ENCODE measurements around the gene EFCAB8.
A peak's percentile ranks its signal among the peaks of the same experiment; 100 is the strongest.
"Not testable (repeated sequence)": the region's sequence is repeated elsewhere in the genome, so short reads cannot be mapped to it uniquely, and the experiment has no call there.

Gene EFCAB8

DNA sequence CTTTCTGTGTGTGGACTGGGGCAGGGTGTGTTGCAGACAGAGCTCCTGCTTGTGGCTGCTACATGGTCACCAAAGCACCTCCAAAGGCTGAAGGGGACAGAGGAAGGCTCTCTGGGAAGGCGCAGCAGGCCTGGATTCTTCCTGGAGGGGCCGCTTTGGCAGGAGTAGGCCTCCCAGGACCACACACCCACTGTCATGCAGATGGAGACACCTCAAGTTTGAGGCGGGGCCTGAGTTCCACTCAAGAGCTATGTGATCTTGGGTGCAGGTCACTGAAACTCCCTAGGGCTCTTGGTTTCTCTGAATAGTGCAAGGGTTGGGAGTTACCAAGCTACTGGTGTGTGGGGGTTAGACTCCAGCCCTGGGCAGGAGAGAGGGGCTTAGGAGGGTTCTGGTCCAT lies 27.9 kb downstream of the EFCAB8 start:
- DNase-seq (ENCODE audit: low read depth), result no peak

DNA sequence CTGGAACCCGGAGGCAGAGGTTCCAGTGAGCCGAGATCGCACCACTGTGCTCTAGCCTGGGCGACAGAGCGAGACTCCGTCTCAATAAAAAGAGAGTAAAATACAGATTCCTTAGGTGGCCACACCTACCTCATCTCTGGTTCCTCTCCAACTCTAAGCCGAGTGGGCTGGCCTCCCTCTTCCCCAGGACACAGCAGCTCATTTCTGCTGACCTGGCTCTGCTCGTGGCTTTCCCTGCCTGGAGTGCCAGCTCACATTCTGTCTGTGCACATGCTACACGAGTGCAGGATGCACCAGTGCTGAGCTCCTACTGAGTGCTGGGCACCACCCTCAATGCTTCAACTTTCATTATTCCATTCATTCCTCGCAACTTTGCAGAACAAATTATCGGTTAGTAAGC lies 28.8 kb downstream of the EFCAB8 start:
- DNase-seq (ENCODE audit: low read depth), result no peak

- DNase-seq (ENCODE audit: low read depth), result no peak
Measured at GRCh38 chr20:32888636-32889035, 29.9 kb downstream of the EFCAB8 start.

- DNase-seq (ENCODE audit: low read depth), result no peak
Measured at GRCh38 chr20:32889281-32889680, 30.6 kb downstream of the EFCAB8 start.

DNA sequence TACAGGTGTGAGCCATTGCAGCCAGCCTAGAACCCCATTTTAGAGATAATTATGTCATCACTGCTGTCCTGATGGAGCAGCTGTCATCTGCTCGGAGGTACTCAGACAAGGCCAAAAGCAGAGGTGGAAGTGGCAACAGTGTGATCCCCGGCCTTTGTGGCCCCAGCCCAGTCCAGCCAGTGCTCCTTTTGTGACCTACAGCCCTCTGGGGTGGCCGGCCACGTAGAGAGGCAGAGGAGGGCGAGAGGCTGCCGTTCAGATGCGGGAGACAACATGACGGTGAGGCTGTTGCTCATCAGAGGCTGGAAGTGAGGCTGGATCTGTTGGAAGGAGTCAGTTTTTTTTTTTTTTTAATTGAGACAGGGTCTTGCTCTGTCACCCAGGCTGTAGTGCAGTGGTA lies 32.8 kb downstream of the EFCAB8 start:
- no peak for DNase-seq (ENCODE audit: low read depth)

DNA sequence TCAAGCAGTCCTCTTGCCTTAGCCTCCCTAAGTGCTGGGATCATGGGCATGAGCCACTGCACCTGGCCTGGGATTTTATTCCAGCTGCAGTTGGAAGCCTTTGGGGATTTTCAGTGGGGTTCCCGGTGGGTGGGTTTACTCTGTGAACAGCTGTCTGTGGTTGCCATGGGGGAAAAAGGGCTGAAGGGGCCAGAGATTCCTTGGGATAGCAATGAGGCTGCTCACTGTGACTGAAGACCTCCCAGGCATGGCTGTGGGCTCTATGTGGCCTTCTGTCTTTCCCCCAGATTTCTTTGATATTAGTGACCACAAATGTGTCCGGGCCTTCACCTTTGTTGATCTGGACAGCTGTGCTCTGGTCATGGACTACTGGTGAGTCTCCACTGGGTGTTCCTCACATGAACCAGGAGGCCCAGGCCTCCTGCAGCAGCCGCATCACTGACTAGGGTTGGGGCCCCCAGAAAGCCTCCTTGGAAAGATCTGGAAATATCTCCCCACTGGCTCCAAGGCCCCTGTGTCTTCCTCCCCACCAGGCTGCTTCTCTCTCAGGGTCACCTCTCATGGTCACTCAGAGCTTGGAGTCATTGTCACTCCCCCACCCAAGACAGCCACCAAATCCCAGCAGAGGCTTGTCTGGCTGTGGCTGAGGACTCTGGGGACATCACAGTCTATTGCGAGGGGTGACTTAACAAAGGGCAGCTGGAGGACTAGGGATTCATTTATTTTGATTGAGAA lies 33.4 kb downstream of the EFCAB8 start:
- no peak for DNase-seq (ENCODE audit: low read depth)

- no peak for DNase-seq (ENCODE audit: low read depth)
Measured at GRCh38 chr20:32893263-32894025, 34.7 kb downstream of the EFCAB8 start.

DNA sequence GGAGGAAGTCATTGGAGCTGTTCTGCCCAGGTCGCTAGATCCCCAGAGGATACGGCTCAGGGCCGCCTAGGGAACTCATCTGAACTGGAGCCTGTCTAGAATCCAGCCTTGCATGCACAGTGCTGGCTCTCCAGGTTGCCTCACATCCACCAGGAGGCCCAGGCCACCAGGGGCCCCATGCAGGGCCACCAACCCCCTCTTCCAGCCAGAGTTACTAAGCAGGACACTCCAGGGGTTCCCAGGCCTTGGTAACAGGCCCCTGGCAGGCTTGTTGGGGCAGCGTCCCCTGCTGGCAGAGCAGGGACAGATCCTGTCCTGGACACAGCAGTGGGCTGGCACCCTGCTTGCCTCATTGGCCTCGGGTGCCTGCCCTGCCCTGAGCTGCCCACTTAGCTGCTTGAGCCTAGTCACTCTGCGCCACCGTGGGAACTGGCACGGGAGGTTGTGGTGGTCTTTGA lies 35.3 kb downstream of the EFCAB8 start:
- peak; percentile 35 for DNase-seq (ENCODE audit: low read depth)

DNA sequence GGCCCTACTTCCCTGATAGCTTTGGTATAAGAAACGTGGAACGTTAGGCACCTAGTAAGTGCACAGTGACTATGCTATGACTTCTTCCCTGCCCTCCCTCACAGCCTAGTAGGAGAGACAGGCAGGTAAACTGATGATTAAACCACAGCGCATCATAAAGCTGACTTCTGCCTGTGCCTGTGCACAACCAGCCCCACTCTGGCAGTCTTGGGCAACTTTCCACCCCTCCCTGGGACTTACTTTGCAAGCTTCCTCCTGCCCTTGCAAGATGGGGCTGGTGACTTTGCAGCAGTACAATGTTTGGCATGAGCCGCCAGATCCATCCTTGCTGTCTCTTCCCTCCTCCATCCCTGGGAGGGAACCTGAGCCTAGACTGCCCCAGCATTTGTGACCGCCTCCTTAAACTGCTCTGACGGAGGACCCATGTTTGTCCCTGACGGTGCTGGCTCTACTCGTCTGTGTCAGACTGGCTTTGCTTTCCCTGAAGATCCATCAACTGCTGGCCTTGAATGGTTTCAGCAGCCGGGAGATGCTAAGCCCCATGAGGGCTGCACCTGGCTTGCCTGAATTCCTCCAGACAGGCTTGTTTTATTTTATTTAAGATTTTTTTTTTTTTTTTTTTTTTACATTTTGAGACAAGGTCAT lies 36.1 kb downstream of the EFCAB8 start:
- DNase-seq (ENCODE audit: low read depth), result no peak

DNA sequence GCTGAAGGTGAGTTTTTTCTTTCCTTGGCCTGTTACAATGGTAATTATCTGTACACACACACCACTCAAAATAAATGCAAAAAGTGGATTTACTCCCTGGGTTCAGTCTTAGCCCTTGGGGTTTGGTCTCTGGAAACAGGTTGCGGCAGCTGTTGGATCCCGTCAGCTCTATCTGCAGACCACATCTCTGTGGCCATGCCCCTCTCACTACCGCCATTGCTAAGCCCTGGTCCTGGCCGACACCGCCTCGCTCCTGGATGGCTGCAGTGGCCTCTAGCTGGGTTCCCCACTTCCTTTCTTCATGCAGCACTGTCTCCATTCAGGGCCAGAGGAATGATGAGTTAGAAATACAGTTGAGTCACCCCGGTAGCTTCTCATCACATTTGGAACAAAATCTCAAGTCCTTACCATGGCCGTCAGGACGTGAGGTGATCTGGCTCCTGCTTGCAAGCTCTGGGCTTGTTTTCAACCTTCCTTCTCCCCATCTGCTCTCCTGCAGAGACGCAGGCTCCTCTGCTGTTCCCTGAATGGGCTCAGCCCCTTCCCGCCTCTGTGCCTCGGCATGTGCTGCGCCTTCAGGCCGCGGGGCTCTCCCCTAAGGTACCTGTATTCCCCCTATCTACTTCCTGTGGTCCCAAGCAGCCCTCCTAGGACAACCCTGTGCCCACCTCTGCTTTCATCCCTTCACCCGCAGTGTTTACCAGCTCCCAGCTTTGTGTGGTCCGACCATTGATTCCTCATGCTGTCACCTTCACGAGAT lies 38.0 kb downstream of the EFCAB8 start:
- no peak for DNase-seq (ENCODE audit: low read depth)

DNA sequence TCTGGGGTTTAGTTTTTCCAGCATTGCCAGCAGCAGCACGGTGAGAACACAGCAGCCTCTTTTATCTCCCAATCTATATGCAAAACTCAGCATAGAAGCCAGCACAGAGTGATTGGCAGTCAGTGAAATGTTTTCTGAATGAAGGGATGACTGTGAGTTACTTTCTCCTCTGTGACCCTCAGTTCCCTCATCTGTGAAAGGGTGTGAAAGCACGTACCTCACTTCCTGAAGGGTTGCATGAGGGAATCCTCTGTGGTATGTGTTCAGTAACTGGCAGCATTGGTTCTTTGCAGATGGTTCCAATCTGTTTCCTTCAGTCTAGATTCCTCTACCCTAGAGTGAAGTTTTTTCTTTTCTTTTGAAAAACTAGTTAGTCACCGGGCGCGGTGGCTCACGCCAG lies 40.0 kb downstream of the EFCAB8 start:
- peak; percentile 80 for DNase-seq (ENCODE audit: low read depth)

GRCh38 chr20:32902456-32903420 lies 44.0 kb downstream of the EFCAB8 start:
- peak; percentile 43 for DNase-seq (ENCODE audit: low read depth)

DNA sequence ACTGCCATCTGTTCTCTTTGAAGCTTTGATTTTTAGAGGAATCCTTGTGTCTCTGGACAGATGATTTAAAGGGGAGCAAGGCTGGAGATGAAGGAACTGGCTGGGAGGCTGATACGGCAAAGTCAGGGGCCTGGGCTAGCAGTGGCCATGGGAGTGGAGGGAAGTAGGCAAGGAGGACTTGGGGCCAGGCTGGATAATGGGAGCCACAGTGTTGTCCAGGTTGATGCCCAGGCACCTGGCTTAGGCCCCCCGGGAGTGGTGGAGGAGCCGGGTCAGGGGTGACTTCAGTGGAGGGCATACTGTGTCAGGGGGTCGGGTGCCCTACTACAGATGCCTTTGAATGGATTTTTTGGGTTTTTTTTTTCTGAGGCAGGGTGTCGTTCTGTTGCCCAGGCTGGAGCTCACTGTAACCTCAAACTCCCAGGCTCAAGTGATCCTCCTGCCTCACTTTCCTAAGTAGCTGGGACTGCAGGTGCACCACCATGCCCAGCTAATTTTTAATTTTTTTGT lies 45.0 kb downstream of the EFCAB8 start:
- no peak for DNase-seq (ENCODE audit: low read depth)

DNA sequence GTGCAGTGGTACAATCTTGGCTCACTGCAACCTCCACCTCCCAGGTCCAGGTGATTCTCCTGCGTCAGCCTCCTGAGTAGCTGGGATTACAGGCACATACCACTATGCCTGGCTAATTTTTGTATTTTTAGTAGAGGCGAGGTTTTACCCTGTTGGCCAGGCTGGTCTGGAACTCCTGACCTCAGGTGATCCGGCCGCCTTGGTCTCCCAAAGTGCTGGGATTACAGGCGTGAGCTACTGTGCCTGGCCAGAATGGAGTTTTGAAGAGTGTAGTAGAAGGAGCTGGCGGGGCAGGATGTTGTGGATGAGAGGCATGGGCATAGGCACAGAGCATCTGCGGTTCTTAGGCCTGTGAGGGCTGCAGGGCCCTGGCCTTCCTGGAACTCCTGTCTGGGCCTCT lies 46.0 kb downstream of the EFCAB8 start:
- not testable (repeated sequence) for DNase-seq (ENCODE audit: low read depth)

- no peak for DNase-seq (ENCODE audit: low read depth)
Measured at GRCh38 chr20:32906200-32906599, 47.5 kb downstream of the EFCAB8 start.

DNA sequence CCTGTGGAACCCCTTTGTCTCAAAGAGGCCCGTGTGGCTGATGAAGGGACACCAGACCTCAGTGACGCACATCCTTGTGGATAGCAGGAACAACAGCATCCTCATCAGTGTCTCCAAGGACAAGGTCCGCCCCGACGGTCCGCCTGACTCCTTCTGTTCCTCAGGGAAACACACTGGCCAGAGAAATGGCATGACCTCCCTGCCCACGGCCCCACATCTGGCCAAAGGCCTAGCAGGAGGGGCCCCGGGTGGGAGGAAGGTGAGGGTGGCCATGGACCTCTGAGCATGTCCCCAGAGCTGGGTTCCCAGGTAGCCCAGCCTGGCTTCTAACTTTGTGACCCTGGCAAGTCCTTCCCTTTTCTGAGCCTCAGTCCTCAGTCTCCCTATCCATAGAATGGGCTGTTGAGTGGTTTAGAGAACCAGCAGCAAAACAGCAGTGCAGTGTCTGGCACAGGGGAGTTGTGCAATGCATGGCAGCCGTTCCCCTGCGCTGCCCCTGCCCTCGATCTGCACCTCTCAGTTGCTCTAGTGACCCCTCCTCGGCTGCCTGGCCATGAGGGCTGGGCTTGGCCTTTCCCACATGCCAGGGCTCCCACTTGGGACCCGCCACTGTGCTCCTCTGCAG lies 48.3 kb downstream of the EFCAB8 start:
- no peak for DNase-seq (ENCODE audit: low read depth)

- no peak for DNase-seq (ENCODE audit: low read depth)
Measured at GRCh38 chr20:32907886-32908285, 49.2 kb downstream of the EFCAB8 start.

DNA sequence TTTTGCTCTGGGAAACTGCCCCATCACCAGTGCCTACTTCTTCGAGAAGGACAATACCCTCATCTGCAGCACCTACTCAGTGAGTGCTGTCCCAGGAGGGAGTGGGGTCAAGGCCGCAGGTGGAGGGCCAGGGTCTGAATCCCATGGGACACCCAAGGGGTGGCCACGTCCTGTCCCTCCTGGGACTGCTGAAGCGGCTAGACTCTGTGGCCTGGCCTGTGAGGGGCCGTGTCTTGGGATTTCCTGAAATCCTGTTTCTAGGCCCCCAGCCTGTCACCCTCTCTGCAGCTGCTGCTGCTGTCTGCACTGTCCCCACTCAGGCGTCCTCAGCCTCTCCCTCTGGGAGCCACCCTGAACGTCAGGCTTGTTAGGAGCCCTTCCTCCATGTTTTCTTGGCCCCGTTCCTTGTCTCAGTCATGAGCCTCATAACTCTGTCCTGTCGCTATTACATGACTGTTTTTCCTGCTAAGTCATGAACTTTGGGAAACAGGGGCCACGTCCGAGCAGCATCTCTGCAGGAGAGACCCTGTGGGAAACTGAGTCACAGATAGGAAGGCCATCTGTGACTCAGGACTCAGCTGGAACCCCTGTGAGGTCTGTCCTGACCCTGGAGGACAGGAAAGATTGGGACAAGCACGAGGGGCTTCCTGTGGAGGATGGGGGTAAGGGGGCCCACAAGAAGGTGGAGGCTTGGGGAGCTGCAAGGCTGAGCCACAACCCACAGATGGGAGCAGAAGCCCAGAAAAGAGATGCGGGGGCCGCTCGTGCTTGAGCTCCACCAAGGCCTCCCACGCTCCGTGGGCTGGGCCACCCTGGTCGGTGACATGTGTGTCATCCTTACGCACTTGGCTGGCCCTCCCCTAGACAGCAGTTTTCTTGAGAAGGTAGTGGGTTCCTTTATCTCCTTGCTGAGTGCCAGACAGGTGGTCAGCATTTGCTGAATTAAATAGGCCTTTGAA lies 49.9 kb downstream of the EFCAB8 start:
- DNase-seq (ENCODE audit: low read depth), result no peak

DNA sequence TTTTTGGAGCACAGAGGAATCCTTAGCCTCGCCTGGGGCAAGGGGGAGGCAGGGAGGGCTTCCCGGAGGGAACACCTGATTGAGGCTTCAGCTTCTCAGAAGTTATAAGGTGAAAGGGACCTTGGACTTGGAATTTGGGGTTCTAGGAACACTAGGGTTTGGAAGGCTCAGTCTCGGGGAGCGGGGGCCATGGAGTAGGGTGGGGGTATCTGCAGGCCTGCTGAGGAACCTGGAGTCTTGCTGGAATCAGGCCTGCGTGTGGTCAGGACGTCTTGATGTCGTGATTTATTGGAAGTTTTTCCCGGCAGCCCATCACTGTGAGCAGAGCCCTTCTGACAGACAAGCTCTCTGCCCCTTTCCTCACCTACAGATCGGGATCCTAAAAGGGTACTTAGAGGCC lies 50.7 kb downstream of the EFCAB8 start:
- no peak for DNase-seq (ENCODE audit: low read depth)
